DOHH2 (cell line): ENCODE results near the gene CAMK2N1.

Source experiments
- H3F3A ChIP-seq: fragments of 200-600 bp; sonication (generic), shearing (Covaris generic); 2 replicates; pipeline ENCODE4 v1.6.0; 2016; ENCODE audit warnings: antibody characterized with exemption, mild to moderate bottlenecking; ENCODE audit not compliant: control insufficient read depth, insufficient read depth
- H3K27ac ChIP-seq: fragments of 200-600 bp; sonication (generic); 2 replicates; pipeline ENCODE4 v1.5.1; 2014; ENCODE audit warnings: low read depth, mild to moderate bottlenecking, low read length, moderate library complexity
- H3K27me3 ChIP-seq: fragments of 200-600 bp; sonication (generic); 2 replicates; pipeline ENCODE4 v1.6.1; 2014; ENCODE audit warnings: mild to moderate bottlenecking, low read length, mixed read lengths; ENCODE audit not compliant: control insufficient read depth
- H3K36me3 ChIP-seq: fragments of 200-600 bp; sonication (generic); 2 replicates; pipeline ENCODE4 v1.6.1; 2014; ENCODE audit warnings: mild to moderate bottlenecking, low read length, moderate library complexity, mixed read lengths; ENCODE audit not compliant: control insufficient read depth
- H3K4me1 ChIP-seq: fragments of 200-600 bp; sonication (generic); 2 replicates; pipeline ENCODE4 v1.6.1; 2014; ENCODE audit warnings: mild to moderate bottlenecking, low read length, mixed read lengths; ENCODE audit not compliant: control insufficient read depth
- H3K4me2 ChIP-seq: fragments of 200-600 bp; sonication (generic); 2 replicates; pipeline ENCODE4 v1.6.0; 2014; ENCODE audit warnings: mild to moderate bottlenecking, low read length, moderate library complexity
- H3K4me3 ChIP-seq: fragments of 200-600 bp; sonication (generic); 2 replicates; pipeline ENCODE4 v1.5.1; 2014; ENCODE audit warnings: mild to moderate bottlenecking, low read length, mixed read lengths
- H3K79me2 ChIP-seq: fragments of 200-600 bp; sonication (generic); 2 replicates; pipeline ENCODE4 v1.6.1; 2014; ENCODE audit warnings: mild to moderate bottlenecking, low read length, mixed read lengths; ENCODE audit not compliant: control insufficient read depth
- H3K9me2 ChIP-seq: fragments of 200-600 bp; sonication (generic); replicated peaks from 2 replicates; pipeline ENCODE4 v1.6.1; 2014; ENCODE audit warnings: mild to moderate bottlenecking, low read length, mixed read lengths; ENCODE audit not compliant: control insufficient read depth
- H3K9me3 ChIP-seq: fragments of 200-600 bp; sonication (generic); 2 replicates; pipeline ENCODE4 v1.6.1; 2014; ENCODE audit warnings: antibody characterized with exemption, low read length, mixed read lengths; ENCODE audit not compliant: control insufficient read depth, insufficient read depth
- H4K20me1 ChIP-seq: fragments of 200-600 bp; sonication (generic); 2 replicates; pipeline ENCODE4 v1.6.0; 2014; ENCODE audit warnings: low read depth, mild to moderate bottlenecking, antibody characterized with exemption, low read length, moderate library complexity; ENCODE audit not compliant: control insufficient read depth, insufficient read depth
- CTCF ChIP-seq: fragments of 200-600 bp; sonication (generic); IDR thresholded peaks from one replicate; pipeline ENCODE4 v1.5.1; 2014; ENCODE audit warnings: antibody characterized with exemption, mild to moderate bottlenecking, low read depth, low read length; ENCODE audit not compliant: poor library complexity, severe bottlenecking
- EZH2phosphoT487 ChIP-seq: fragments of 200-600 bp; sonication (generic); IDR thresholded peaks from 2 replicates; pipeline ENCODE4 v1.6.1; 2017; ENCODE audit warnings: borderline replicate concordance, mild to moderate bottlenecking, antibody characterized with exemption, low read length, moderate library complexity, mixed read lengths

Gene CAMK2N1

GRCh38 chr1:20462397-20462796 lies 23.6 kb downstream of the CAMK2N1 start:
- Histone ChIP-seq H3K27me3 (peaks cover 3% of the 10 kb centered on the region; the same call in 1 of the 2 replicates), H4K20me1 (no peaks in the 10 kb centered on the region), H3K4me1 (no peaks in the 10 kb centered on the region), H3F3A (no peaks in the 10 kb centered on the region), H3K79me2 (no peaks in the 10 kb centered on the region), H3K4me3 (no peak overlapping the region), H3K9me3 (no peaks in the 10 kb centered on the region), H3K9me2 (no peaks in the 10 kb centered on the region), H3K4me2 (no peak overlapping the region), H3K36me3 (no peaks in the 10 kb centered on the region), H3K27ac (no peak overlapping the region)
- TF ChIP-seq EZH2phosphoT487 = no peak
- no peak for TF ChIP-seq CTCF

GRCh38 chr1:20458717-20459116 lies 27.3 kb downstream of the CAMK2N1 start:
- Histone ChIP-seq H3K4me3 (no peak overlapping the region), H3K4me2 (no peak overlapping the region), H3K36me3 (no peaks in the 10 kb centered on the region), H3K27me3 (no peaks in the 10 kb centered on the region), H3K4me1 (no peaks in the 10 kb centered on the region), H3K79me2 (no peaks in the 10 kb centered on the region), H3F3A (no peaks in the 10 kb centered on the region), H4K20me1 (no peaks in the 10 kb centered on the region), H3K27ac (no peak overlapping the region), H3K9me3 (no peaks in the 10 kb centered on the region; the same call in 1 of the 2 replicates), H3K9me2 (no peaks in the 10 kb centered on the region)
- TF ChIP-seq EZH2phosphoT487 = no peak
- TF ChIP-seq CTCF = no peak

GRCh38 chr1:20454004-20454403 lies 32.0 kb downstream of the CAMK2N1 start:
- TF ChIP-seq CTCF (no peak), EZH2phosphoT487 (no peak)
- H3K4me3 ChIP-seq = no peak overlapping the region
- no peaks in the 10 kb centered on the region for H3F3A ChIP-seq
- no peaks in the 10 kb centered on the region; the same call in 1 of the 2 replicates for H3K9me3 ChIP-seq
- no peaks in the 10 kb centered on the region for H3K4me1 ChIP-seq
- H3K4me2 ChIP-seq = no peak overlapping the region
- H3K9me2 ChIP-seq = no peaks in the 10 kb centered on the region
- no peaks in the 10 kb centered on the region for H3K36me3 ChIP-seq
- no peaks in the 10 kb centered on the region for H3K79me2 ChIP-seq
- no peaks in the 10 kb centered on the region for H4K20me1 ChIP-seq
- H3K27me3 ChIP-seq = peaks cover 3% of the 10 kb centered on the region; the same call in 1 of the 2 replicates
- no peak overlapping the region for H3K27ac ChIP-seq

- Histone ChIP-seq H3K27me3 (peaks cover 6% of the 10 kb centered on the region; the same call in 1 of the 2 replicates), H3K4me1 (no peaks in the 10 kb centered on the region), H3K4me2 (no peak overlapping the region), H3K9me2 (no peaks in the 10 kb centered on the region), H3F3A (no peaks in the 10 kb centered on the region), H3K27ac (no peak overlapping the region), H3K4me3 (no peak overlapping the region), H4K20me1 (no peaks in the 10 kb centered on the region), H3K36me3 (no peaks in the 10 kb centered on the region), H3K79me2 (no peaks in the 10 kb centered on the region), H3K9me3 (no peaks in the 10 kb centered on the region; the same call in 1 of the 2 replicates)
- TF ChIP-seq CTCF (no peak), EZH2phosphoT487 (no peak)
These were observed 36.2 kb downstream of the CAMK2N1 start for GRCh38 chr1:20449735-20450311.
